Posterior cingulate gyrus (tissue), 11 donors: ENCODE results near the gene ZNF594.
"Not testable (repeated sequence)": the region's sequence is repeated elsewhere in the genome, so short reads cannot be mapped to it uniquely, and the experiment has no call there.

Experiments
- DNase-seq, 10 donors: peaks; one replicate each; pipeline versions ENCODE4 v3.0.0 to v3.0.0-alpha.2; 2020 to 2021; ENCODE audit warnings: mixed read lengths in 3 of 10
- intact Hi-C: fragments of 100-400 bp; cut with DNase I; formaldehyde crosslinking; loops from one replicate; pipeline ENCODE4 v1.15.1; 2023

The ZNF594 gene

GRCh38 chr17:5138616-5139457, 52.8 kb downstream of the ZNF594 start:
- DNase-seq, result peak in 2 of 10 donors; percentile 26 to 52
- intact Hi-C loops, result no loop called here

- DNase-seq, result peak in 1 of 10 donors; percentile 33
- intact Hi-C loops, result not testable (repeated sequence)
Observed at GRCh38 chr17:5138198-5138544, 53.5 kb downstream of the ZNF594 start.

GRCh38 chr17:5137511-5138197, 54.0 kb downstream of the ZNF594 start:
- DNase-seq, result peak in 1 of 10 donors; percentile 57
- intact Hi-C loops, result not testable (repeated sequence)

DNA sequence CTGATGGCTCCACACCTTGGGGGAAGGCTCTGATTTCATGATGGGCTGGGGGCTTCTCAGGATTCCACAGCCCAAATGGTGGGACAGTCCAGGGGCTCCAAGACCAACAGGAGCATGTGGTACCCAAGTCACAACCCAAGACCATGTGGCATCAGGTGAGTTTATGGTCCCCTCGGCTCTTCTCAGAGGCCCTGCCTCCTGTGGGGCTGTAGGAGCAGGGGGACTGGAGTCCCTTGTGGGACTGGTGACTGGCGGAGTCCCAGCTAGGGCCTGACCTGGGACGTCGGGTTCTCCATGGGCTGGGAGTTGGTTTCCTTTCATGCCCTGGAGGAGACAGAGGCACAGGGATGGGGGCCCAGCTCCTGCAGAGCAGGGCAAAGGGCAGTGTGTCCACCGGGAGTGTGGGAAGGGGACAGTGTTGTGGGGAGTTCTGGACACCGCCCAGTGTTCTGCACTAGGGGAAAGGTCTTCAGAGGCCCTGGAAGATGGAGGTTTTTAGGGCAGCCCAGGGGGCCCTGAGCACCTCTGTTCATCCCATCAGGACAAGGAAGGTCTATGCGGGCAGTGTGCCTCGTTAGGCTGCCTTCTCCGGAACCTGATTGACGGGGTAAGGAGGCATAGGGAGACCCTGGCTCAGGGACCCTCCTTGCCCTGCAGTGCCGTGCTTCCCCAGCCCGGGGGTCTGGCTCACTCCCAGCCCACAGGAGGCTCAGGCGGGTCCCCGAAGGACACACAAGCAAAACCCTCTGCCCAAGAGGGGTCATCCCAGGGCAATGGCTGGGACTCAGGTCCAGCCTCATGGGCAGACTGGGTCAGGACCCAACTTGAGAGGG, 54.9 kb downstream of the ZNF594 start:
- intact Hi-C loops, result not testable (repeated sequence)
- DNase-seq, result peak in 1 of 10 donors; percentile 45

DNA sequence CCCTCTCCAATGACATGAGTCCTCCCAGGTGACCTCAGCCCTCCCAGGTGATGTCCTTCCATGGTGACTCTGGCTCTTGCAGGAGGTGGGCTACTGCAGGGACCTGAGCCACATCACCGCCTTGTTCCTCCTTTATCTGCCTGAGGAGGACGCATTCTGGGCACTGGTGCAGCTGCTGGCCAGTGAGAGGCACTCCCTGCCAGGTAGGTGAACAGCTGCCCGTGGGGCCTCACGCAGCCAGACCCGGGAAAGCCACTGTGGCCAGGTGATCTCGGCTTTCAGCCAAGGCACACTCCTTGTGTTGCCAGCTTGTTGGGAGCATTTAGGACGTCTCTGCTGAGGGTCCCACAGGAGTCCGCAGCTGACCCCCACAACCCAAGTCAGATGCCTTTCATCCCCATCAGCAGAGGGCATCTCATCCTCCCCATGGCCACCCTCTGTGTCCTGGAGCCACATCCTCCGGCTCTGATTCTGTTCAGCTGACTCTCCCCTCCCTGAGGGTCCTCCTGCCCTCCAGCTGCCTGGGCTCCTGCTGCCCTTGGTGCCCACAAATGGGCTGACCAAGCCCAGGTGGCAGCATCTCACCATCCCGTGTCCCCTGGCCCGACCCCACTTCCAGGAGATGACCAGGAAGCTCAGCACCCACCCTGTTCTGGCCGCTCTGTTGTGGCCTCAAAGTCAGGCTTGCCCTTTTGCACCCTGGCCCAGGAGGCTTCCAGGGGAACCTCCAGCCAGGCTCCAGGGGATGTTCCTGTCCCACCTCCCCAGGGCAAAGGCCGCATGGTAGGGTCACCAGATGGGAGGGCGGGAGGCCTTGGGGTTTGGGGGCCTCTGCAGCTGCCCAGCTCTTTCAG, 55.7 kb downstream of the ZNF594 start:
- DNase-seq, result peak in 1 of 10 donors; percentile 68

DNA sequence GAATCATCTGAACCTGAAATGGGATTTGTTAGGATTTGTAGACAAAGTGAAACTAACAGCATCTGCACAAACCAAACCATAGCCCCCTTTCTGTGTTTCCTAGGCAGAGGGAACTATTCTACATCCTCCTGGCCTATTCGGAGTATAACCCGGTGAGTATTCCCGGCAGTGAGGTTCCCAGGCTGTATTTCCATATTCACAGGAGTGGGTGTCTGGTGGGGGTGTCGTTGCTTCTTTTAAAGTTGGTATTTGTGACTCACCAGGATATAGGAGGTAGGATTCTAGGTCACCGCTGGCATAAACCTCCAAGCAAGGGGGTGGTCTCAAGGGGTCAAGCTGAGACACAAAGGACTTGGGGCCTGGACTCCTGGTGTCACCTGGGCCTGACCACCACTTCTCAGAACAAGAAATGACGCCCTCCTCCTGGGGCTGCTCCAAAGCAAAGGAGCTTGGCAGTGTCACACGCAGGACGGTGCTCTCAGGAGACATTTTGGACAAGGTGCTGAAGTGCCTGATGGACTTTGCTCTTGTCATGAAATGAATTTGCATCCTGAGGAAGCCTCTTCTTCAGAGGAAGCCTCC, 56.4 kb downstream of the ZNF594 start:
- DNase-seq, result peak in 2 of 10 donors; percentile 40 to 49
- intact Hi-C loops, result not testable (repeated sequence)

More for the DNA sequence above, 55.7 kb downstream of the ZNF594 start:
- intact Hi-C loops, result no loop called here

GRCh38 chr17:5134571-5134970, 57.1 kb downstream of the ZNF594 start:
- intact Hi-C loops, result not testable (repeated sequence)
- peak in 1 of 10 donors; percentile 14 for DNase-seq

- intact Hi-C loops, result not testable (repeated sequence)
- peak in 1 of 10 donors; percentile 64 for DNase-seq
Observed at GRCh38 chr17:5133961-5134360, 57.7 kb downstream of the ZNF594 start.

DNA sequence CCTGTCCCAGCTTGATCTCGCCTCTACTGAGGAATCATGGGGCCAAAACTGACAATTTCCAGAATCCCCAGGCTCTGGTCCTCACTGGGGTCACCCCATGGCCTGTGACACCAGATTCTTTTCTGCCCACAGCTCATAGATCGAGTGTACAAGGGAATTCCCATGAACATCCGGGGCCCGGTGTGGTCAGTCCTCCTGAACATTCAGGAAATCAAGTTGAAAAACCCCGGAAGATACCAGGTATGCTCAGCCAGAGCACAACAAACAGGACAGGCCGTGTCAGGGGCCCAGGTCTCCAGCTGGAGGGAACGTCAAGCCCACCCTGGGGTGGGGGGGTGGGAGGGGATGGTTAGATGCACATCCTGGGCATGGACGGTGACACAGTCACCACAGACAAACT, 58.4 kb downstream of the ZNF594 start:
- intact Hi-C loops, result no loop called here
- no peak for DNase-seq

- DNase-seq, intact Hi-C loops: not testable (repeated sequence)
Observed at GRCh38 chr17:5132503-5133225, 59.0 kb downstream of the ZNF594 start.

GRCh38 chr17:5131799-5132502, 59.7 kb downstream of the ZNF594 start:
- peak in 1 of 10 donors; percentile 58 for DNase-seq
- intact Hi-C loops, result not testable (repeated sequence)

DNA sequence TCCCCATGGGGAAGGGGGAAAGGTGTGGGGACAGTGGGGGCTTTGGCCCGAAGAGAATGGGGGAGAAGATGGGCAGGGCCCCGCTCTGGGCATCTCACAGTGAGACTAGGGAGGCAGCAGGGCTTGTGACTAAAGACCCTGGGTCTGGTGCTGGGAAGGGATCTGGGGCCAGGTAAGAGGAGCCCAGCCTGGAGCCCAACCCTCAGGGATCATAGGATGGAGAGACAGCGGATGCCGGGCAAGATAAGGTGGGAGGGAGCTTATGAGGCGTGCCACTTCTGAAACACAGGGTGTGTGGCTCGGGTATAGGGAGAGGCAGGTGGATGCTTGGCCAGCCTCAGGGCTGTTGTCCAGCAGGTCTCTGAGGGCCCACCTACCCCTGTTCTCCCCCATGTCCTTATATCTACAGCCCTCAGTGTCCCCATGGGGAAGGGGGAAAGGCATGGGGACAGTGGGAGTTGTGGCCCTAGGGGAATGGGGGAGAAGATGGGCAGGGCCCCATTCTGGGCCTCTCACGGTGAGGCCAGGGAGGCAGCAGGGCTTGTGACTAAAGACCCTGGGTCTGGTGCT, 60.4 kb downstream of the ZNF594 start:
- DNase-seq, result peak in 1 of 10 donors; percentile 27
- intact Hi-C loops, result no loop called here

DNA sequence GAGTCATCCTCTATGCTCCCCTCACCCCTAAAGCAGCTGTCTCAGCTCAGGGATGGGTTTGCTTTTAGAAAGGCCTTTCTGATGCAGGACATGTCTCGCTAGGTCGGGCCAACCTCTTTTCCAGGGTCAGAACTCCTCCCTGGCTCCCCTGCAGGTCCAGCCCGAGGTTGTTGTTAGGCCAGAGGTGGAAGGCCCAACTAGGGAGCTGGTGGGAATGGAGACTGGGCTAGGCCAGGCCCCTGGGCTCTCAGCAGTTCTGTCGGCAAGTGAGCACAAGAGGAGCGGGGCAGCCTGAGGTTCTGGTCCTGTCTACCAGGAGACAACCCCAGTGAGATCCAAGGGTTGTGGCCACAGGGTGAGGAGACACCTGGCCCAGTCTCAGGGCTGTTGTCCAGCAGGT, 61.0 kb downstream of the ZNF594 start:
- intact Hi-C loops, DNase-seq: not testable (repeated sequence)

DNA sequence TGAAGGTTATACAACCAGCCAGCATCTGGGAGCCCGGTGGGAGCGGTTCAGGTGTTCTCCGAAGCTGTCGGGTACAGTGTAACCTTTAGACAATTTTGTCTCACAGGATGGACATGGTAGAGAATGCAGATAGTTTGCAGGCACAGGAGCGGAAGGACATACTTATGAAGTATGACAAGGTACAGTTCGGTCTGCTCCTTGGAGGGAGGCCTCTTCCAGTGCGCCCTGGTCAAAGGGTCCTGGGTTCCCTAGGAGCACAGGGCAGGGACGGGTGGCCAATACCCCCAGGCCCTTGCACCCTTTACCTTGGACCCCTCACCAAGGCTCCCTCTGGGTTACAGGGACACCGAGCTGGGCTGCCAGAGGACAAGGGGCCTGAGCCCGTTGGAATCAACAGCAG, 61.4 kb downstream of the ZNF594 start:
- DNase-seq, result peak in 1 of 10 donors; percentile 65
- intact Hi-C loops, result not testable (repeated sequence)

GRCh38 chr17:5129770-5130169, 61.9 kb downstream of the ZNF594 start:
- DNase-seq, result peak in 1 of 10 donors; percentile 34
- intact Hi-C loops, result not testable (repeated sequence)
